ENCODE measurements around the gene PECR. TPM values are rescaled to one million over a fixed set of nuclear protein-coding genes. Genes with fewer than 3 reads are reported as not detected.

Gene PECR
- total and polyA plus RNA-seq, 10 of the 15 experiments (the other 5 are each of a cell fraction or from before 2014, with no cell fraction given) = 7.6 to 37.4 (median 25.7) TPM

DNA sequence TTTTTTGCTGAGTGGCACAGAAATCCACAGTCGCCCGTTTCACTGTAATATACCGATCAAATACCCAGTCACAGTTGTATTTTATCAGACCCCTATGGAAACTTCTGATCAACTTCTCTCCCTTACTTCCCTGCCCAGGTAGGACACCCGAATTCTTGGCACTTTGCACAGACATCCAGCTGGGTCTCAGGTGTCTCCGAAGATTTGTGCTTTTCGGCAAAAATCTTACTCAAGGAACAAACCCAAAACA lies 68.9 kb downstream of the PECR start:
- no peaks in the 10 kb centered on the region for H3K27me3 ChIP-seq (replicated peaks in 1 of 2; ENCODE audit: control insufficient read depth in 2 of 2, insufficient read depth in 2 of 2, low read length in 1 of 2)
- H3K27ac ChIP-seq (ENCODE audit: control insufficient read depth, insufficient read depth) = peak overlapping the region; percentile 93
- peaks cover 52% of the 10 kb centered on the region for H3K79me2 ChIP-seq (ENCODE audit: control insufficient read depth, insufficient read depth, low read length)
- H3K9ac ChIP-seq (ENCODE audit: control insufficient read depth, insufficient read depth, low read length) = peak overlapping the region; percentile 95
- in situ Hi-C loops (cut with MboI) (no loop called here), intact Hi-C loops (cut with micrococcal nuclease; ENCODE audit: unreplicated experiment) (no loop called here)
- peak overlapping the region; percentile 76 for H2AFZ ChIP-seq (ENCODE audit: control insufficient read depth, low read depth, low read length)
- POLR2A ChIA-PET = interaction anchor here (0.5 to 2.7 kb wide), 6 partner anchors 10 to 283 kb away, joined by 3 to 24 read pairs (median 4); no protein-coding TSS in a partner anchor
- FAIRE-seq = no peak
- ATAC-seq = no peak
- 0 out of 2 replicates have a peak, but pooled peaks have one; percentile 16 for TF ChIP-seq POLR2AphosphoS5 (IDR thresholded peaks at IDR 0.05; ENCODE audit: low read length)
- no peak for TF ChIP-seq NFYB (IDR thresholded peaks at IDR 0.05; ENCODE audit: insufficient read depth, low read depth, low read length)
- TF ChIP-seq, protein P1, sequence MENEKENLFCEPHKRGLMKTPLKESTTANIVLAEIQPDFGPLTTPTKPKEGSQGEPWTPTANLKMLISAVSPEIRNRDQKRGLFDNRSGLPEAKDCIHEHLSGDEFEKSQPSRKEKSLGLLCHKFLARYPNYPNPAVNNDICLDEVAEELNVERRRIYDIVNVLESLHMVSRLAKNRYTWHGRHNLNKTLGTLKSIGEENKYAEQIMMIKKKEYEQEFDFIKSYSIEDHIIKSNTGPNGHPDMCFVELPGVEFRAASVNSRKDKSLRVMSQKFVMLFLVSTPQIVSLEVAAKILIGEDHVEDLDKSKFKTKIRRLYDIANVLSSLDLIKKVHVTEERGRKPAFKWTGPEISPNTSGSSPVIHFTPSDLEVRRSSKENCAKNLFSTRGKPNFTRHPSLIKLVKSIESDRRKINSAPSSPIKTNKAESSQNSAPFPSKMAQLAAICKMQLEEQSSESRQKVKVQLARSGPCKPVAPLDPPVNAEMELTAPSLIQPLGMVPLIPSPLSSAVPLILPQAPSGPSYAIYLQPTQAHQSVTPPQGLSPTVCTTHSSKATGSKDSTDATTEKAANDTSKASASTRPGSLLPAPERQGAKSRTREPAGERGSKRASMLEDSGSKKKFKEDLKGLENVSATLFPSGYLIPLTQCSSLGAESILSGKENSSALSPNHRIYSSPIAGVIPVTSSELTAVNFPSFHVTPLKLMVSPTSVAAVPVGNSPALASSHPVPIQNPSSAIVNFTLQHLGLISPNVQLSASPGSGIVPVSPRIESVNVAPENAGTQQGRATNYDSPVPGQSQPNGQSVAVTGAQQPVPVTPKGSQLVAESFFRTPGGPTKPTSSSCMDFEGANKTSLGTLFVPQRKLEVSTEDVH (IDR thresholded peaks at IDR 0.05; ENCODE audit: low read depth, partially characterized antibody) = no peak
- TF ChIP-seq LARP7 (IDR thresholded peaks at IDR 0.05) = no peak
- no peak for TF ChIP-seq HDGF (IDR thresholded peaks at IDR 0.05)
- TF ChIP-seq RBBP5 (conservative IDR thresholded peaks at IDR 0.05) = no peak
- TF ChIP-seq POLR2AphosphoS2 (IDR thresholded peaks at IDR 0.05; ENCODE audit: low read depth, low read length) = no peak
- WGBS (ENCODE audit: insufficient coverage, insufficient replicate concordance, low lambda C conversion rate, missing lambda C conversion rate) = 0% methylated on average over 6 of the region's 6 CpGs
- RAD21 ChIA-PET (ENCODE audit: unreplicated experiment) = interaction anchor here (1.0 to 3.6 kb wide), 7 partner anchors 10 to 62 kb away, joined by 3 to 26 read pairs (median 7); no protein-coding TSS in a partner anchor
- peak overlapping the region; percentile 78 for H3K4me2 ChIP-seq (ENCODE audit: control insufficient read depth, insufficient read depth)
- peaks cover 31% of the 10 kb centered on the region for H3K4me1 ChIP-seq (ENCODE audit: control insufficient read depth, insufficient read depth, low read length)
- H4K20me1 ChIP-seq (ENCODE audit: control insufficient read depth, insufficient read depth) = no peaks in the 10 kb centered on the region
- CTCF ChIA-PET = interaction anchor here (0.6 to 10.4 kb wide), 12 partner anchors 10 to 128 kb away, joined by 3 to 138 read pairs (median 6); no protein-coding TSS in a partner anchor
- H3K9me3 ChIP-seq (replicated peaks; ENCODE audit: control insufficient read depth, insufficient read depth, low read length) = no peaks in the 10 kb centered on the region; the same call in 2 of the 3 replicates
- SMC1A ChIA-PET (ENCODE audit: uncharacterized antibody, unreplicated experiment) = interaction anchor here (1.0 to 2.7 kb wide), 13 partner anchors 10 to 132 kb away, joined by 3 to 28 read pairs (median 7); no protein-coding TSS in a partner anchor
- peak overlapping the region; percentile 94 for H3K4me3 ChIP-seq
- H3K36me3 ChIP-seq (ENCODE audit: control insufficient read depth in 2 of 2, insufficient read depth in 2 of 2, low read length in 1 of 2) = no peaks in the 10 kb centered on the region
- DNase-seq (ENCODE audit: low read depth, low spot score) = no peak
- no TSS peak for BruUV-seq (replicated peaks)

Measured in GM12878 (cell line).